Neural progenitor cell (in vitro differentiated cells): Measurements from ENCODE around the gene HNF4A.

Experiments
- CTCF ChIP-seq: fragments of 200-600 bp; sonication (generic); IDR thresholded peaks from 2 replicates; pipeline ENCODE4 v1.5.1; 2017; ENCODE audit warnings: antibody characterized with exemption, mild to moderate bottlenecking
- EZH2 ChIP-seq: fragments of 200-600 bp; sonication (generic); IDR thresholded peaks from 2 replicates; pipeline ENCODE4 v1.6.1; 2017; ENCODE audit warnings: antibody characterized with exemption, mild to moderate bottlenecking, moderate library complexity

DNA sequence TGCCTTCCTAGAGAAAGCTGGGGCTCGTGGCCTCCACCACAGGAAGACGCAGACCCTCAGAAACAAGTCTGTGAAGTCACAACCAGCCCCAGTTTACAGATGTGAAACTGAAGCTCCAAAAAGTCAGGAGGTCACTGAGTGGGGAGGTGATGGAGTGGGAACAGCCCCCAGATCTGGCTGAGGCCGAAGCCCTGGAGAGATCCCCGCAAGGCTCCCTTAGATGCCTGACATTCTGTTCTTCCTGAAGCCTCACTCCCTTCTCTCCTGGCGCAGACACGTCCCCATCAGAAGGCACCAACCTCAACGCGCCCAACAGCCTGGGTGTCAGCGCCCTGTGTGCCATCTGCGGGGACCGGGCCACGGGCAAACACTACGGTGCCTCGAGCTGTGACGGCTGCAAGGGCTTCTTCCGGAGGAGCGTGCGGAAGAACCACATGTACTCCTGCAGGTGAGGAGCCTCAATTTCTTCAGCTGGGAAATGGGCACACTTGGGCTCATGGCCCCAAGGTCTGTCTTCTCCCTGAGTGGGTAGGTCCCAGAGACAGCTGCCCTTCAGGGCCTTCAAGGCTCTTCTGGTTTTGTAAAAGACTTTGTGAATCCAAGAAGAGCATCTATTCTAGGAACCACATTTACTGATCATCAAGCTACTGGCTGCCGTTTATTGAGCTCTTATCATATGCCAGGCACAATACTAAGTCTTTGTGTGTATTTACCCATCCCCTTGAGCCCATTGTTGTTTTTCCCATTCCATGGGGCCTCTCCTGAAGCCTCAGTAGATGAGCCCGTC lies 50.5 kb downstream of the HNF4A start:
- no peak for TF ChIP-seq EZH2
- TF ChIP-seq CTCF = no peak
